Measurements from ENCODE around the gene RALGAPA2. TPM values are rescaled to one million over a fixed set of nuclear protein-coding genes. Genes with fewer than 3 reads are reported as not detected.

Gene RALGAPA2
- total and polyA plus RNA-seq, 7 donors = 8.4 to 23.2 (median 18.5) TPM

DNA sequence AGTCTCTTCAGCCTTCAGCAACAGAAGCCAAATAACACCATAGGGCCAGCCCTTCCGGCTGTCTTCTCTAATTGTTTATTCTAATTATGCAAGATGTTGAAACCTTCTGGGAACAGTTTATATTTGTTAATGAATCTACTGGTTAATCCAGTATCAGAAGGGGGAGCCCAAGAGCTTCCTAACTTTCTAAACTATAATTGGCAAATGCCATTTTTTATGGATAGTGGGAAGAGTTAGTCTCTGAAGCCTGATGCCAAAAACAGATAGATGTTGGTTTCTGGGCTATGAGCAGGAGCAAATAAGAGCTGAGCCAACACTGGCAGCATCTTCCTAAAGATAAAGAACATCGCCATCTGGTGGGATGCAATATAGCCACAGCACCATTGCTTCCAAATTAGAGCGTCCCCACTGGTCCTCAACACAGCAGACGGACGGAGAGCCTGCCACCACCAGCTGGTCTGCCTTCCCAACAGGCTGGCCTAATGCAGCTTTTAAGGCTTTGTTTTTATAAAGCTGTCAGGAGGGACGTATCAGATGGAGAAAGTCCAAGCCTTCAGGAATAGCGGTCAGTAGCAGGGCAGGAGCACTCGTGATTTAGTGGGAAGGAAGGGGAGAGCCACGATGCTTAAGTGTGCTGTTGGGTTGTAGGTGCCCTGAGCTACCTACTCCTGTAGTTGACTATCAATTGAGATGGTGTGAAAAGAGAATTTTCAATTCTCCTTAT lies 118.8 kb downstream of the RALGAPA2 start:
- H3K27ac ChIP-seq = peak overlapping the region in 1 of 4 donors; percentile 22
- H3K4me1 ChIP-seq = peaks cover 0 to 11% (median 2%) of the 10 kb centered on the region in 4 donors
- no peaks in the 10 kb centered on the region for H3K9me3 ChIP-seq
- 66 to 81% methylated on average over 9 of the region's 9 CpGs for WGBS, 2 donors
- no peaks in the 10 kb centered on the region for H3K27me3 ChIP-seq
- TF ChIP-seq EP300 (IDR thresholded peaks at IDR 0.05) (no peak), POLR2AphosphoS5 (IDR thresholded peaks at IDR 0.05) (no peak), CTCF (IDR thresholded peaks at IDR 0.05) (no peak), POLR2A (IDR thresholded peaks at IDR 0.05) (no peak)
- H3K4me3 ChIP-seq = no peak overlapping the region
- intact Hi-C loops (cut with DNase I) = no loop called here
- peaks cover 0 to 25% (median 3%) of the 10 kb centered on the region in 4 donors for H3K36me3 ChIP-seq
- DNase-seq = no peak

- Histone ChIP-seq H3K36me3 (peaks cover 0 to 51% (median 18%) of the 10 kb centered on the region in 4 donors), H3K27me3 (no peaks in the 10 kb centered on the region), H3K27ac (no peak overlapping the region), H3K9me3 (no peaks in the 10 kb centered on the region), H3K4me1 (no peaks in the 10 kb centered on the region), H3K4me3 (no peak overlapping the region)
- intact Hi-C loops (cut with DNase I) = no loop called here
- no peak for DNase-seq
- TF ChIP-seq POLR2A (IDR thresholded peaks at IDR 0.05) (no peak), EP300 (IDR thresholded peaks at IDR 0.05) (no peak), POLR2AphosphoS5 (IDR thresholded peaks at IDR 0.05) (no peak), CTCF (IDR thresholded peaks at IDR 0.05) (no peak)
- 98 to 100% methylated on average over 1 of the region's 1 CpG for WGBS, 2 donors
Measured at GRCh38 chr20:20585146-20585545, 127.3 kb downstream of the RALGAPA2 start.

DNA sequence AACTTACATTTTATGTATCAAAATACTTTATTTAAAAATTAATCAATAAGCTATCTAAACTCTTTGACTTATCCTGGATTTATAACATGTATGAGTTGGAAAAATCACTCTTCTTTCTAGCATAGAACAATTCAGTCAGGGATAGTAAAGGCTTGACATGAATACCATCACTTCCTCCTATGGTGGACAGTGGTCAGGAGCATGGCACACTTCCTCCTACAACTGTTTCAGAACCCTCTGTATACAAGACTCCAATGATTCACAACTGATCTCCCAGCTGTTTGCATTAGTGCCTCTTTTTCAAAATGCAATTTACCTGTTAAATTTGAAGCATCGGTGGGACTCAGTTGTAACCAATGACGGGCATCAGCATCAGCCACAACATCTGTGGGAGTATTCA lies 129.7 kb downstream of the RALGAPA2 start:
- Histone ChIP-seq H3K27me3 (no peaks in the 10 kb centered on the region), H3K4me1 (no peaks in the 10 kb centered on the region), H3K4me3 (no peak overlapping the region), H3K36me3 (peaks cover 0 to 37% (median 15%) of the 10 kb centered on the region in 4 donors), H3K27ac (no peak overlapping the region), H3K9me3 (no peaks in the 10 kb centered on the region)
- WGBS, 2 donors = 96 to 97% methylated on average over 2 of the region's 2 CpGs
- intact Hi-C loops (cut with DNase I) = no loop called here
- no peak for DNase-seq
- TF ChIP-seq POLR2A (IDR thresholded peaks at IDR 0.05) (no peak), CTCF (IDR thresholded peaks at IDR 0.05) (no peak), EP300 (IDR thresholded peaks at IDR 0.05) (no peak), POLR2AphosphoS5 (IDR thresholded peaks at IDR 0.05) (no peak)

- peaks cover 0 to 39% (median 15%) of the 10 kb centered on the region in 4 donors for H3K36me3 ChIP-seq
- intact Hi-C loops (cut with DNase I) = no loop called here
- TF ChIP-seq EP300 (IDR thresholded peaks at IDR 0.05) (no peak), POLR2AphosphoS5 (IDR thresholded peaks at IDR 0.05) (no peak)
Measured at GRCh38 chr20:20580139-20580538, 132.3 kb downstream of the RALGAPA2 start.

GRCh38 chr20:20578838-20579237 lies 133.6 kb downstream of the RALGAPA2 start:
- DNase-seq = no peak
- 80 to 94% methylated on average over 2 of the region's 2 CpGs for WGBS, 2 donors
- H3K27ac ChIP-seq = no peak overlapping the region
- H3K4me1 ChIP-seq = no peaks in the 10 kb centered on the region
- TF ChIP-seq POLR2A (IDR thresholded peaks at IDR 0.05) (no peak), POLR2AphosphoS5 (IDR thresholded peaks at IDR 0.05) (no peak), EP300 (IDR thresholded peaks at IDR 0.05) (no peak), CTCF (IDR thresholded peaks at IDR 0.05) (no peak)
- peaks cover 0 to 35% (median 10%) of the 10 kb centered on the region in 4 donors for H3K36me3 ChIP-seq
- intact Hi-C loops (cut with DNase I) = no loop called here
- H3K4me3 ChIP-seq = no peak overlapping the region
- no peaks in the 10 kb centered on the region for H3K27me3 ChIP-seq
- H3K9me3 ChIP-seq = no peaks in the 10 kb centered on the region

More at GRCh38 chr20:20580139-20580538, 132.3 kb downstream of the RALGAPA2 start:
- 86 to 91% methylated on average over 1 of the region's 1 CpG for WGBS, 2 donors
- Histone ChIP-seq H3K27ac (no peak overlapping the region), H3K4me1 (no peaks in the 10 kb centered on the region), H3K4me3 (no peak overlapping the region), H3K27me3 (no peaks in the 10 kb centered on the region), H3K9me3 (no peaks in the 10 kb centered on the region)
- DNase-seq = no peak
